GM12878 (cell line): ENCODE data around the gene SCYL1. TPM values are rescaled to one million over a fixed set of nuclear protein-coding genes. Genes with fewer than 3 reads are reported as not detected.

Experiments used
- CREB1 ChIP-seq: IDR thresholded peaks from 2 replicates; pipeline ENCODE4 v1.6.1; 2012; ENCODE audit warnings: low read depth, mild to moderate bottlenecking, inconsistent platforms
- CREM ChIP-seq: IDR thresholded peaks from 2 replicates; pipeline ENCODE4 v1.6.1; 2014; ENCODE audit warnings: antibody characterized with exemption, low read depth
- FOXK2 ChIP-seq: fragments of 450-650 bp; IDR thresholded peaks from 2 replicates; pipeline ENCODE4 v1.6.1; 2017; ENCODE audit warnings: mild to moderate bottlenecking, moderate library complexity
- MTA2 ChIP-seq: fragments of 450-650 bp; IDR thresholded peaks from 2 replicates; pipeline ENCODE4 v1.6.1; 2016; ENCODE audit warnings: low read depth, mild to moderate bottlenecking, moderate library complexity
- NKRF ChIP-seq: fragments of 450-650 bp; conservative IDR thresholded peaks from 2 replicates; pipeline ENCODE4 v1.6.1; 2017; ENCODE audit warnings: mild to moderate bottlenecking, moderate library complexity
- POLR2AphosphoS2 ChIP-seq: IDR thresholded peaks from 2 replicates; pipeline ENCODE4 v1.6.1; 2011; ENCODE audit warnings: low read depth, mild to moderate bottlenecking, low read length, improper control_type of control experiment, moderate library complexity
- POU2F2 ChIP-seq: IDR thresholded peaks from 3 replicates; pipeline ENCODE4 v1.6.1; 2011; ENCODE audit warnings: low read depth, mild to moderate bottlenecking, low read length, borderline replicate concordance
- STAT3 ChIP-seq: IDR thresholded peaks from 2 replicates; pipeline ENCODE4 v1.6.1; 2011; ENCODE audit warnings: low read depth, low read length, improper control_type of control experiment
- YBX1 ChIP-seq: fragments of 450-650 bp; IDR thresholded peaks from 2 replicates; pipeline ENCODE4 v1.6.1; 2016; ENCODE audit warnings: antibody characterized with exemption
- ZNF24 ChIP-seq: fragments of 450-650 bp; IDR thresholded peaks from 2 replicates; pipeline ENCODE4 v1.6.1; 2017; ENCODE audit warnings: antibody characterized with exemption, mild to moderate bottlenecking
- polyA plus RNA-seq, 11 experiments: library from polyadenylated mRNA; depleted of rRNA in 4 of 11; unstranded in 6 of 11; stranded (reverse) in 5 of 11; fragments of >200 nt; fragmentation: Nextera tagmentation in 4 of 11; fragmentation: Illumina TruSeq in 1 of 11; extraction: Ambion mirVana in 4 of 11; extraction: Trizol in 1 of 11; gene quantifications; 1 replicate in 1 of 11; 2 replicates in 10 of 11; pipeline versions ENCODE4 v1.2.1 to v1.2.3, GENCODE V29; 2011 to 2016; ENCODE audit warnings: inconsistent platforms in 2 of 11, missing spikeins in 2 of 11, low read depth in 1 of 11
- total RNA-seq, 4 experiments: library from RNA; depleted of rRNA in 3 of 4; stranded (reverse); fragments of >200 nt in 3 of 4; fragmentation: Illumina TruSeq in 1 of 4; extraction: Trizol in 1 of 4; gene quantifications; 2 replicates each; pipeline versions ENCODE4 v1.2.1 to v1.2.3, GENCODE V29; 2013 to 2021

Gene SCYL1
- total and polyA plus RNA-seq, 10 of the 15 experiments (the other 5 are each of a cell fraction or from before 2014, with no cell fraction given) = 0.80 to 82.7 (median 51.2) TPM

- peak; percentile 72; the same call in 2 of the 3 replicates for TF ChIP-seq POU2F2
- no peak for TF ChIP-seq STAT3
- TF ChIP-seq MTA2 = no peak
- no peak for TF ChIP-seq CREM
- TF ChIP-seq POLR2AphosphoS2 = peak; percentile 96
- no peak for TF ChIP-seq ZNF24
- TF ChIP-seq CREB1 = 0 out of 2 replicates have a peak, but pooled peaks have one; percentile 5
- no peak for TF ChIP-seq YBX1
- no peak for TF ChIP-seq NKRF
- TF ChIP-seq FOXK2 = no peak
Observed at GRCh38 chr11:65505466-65506289, 19.2 kb upstream of the SCYL1 start (continued).
